Measurements from ENCODE around the gene ARHGEF11. TPM values are rescaled to one million over a fixed set of nuclear protein-coding genes. Genes with fewer than 3 reads are reported as not detected.
A peak's percentile ranks its signal among the peaks of the same experiment; 100 is the strongest.

ARHGEF11 gene
- total RNA-seq, 1 experiment from 2014 or later, result 16.3 TPM

DNA sequence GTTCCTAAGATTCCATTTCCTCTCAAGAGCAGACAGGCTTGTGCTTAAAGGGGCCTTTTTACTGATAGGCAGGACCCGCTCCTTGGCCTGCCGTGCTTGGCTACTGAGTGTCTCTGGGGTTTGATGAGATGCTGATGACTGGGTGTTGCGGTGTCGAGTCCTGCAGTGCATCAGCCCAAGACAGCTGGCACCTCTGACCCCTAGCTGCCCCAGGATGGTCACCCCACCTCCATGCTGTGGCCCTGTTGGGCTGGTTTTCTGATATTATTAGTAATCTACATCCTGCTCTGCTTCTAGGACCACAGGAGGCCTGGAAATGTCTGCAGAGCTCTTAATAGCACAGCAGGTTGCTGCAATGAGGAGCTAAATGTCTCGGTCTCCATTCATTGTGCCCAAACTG, 96.4 kb downstream of the ARHGEF11 start:
- DNase-seq (ENCODE audit: low read depth), result no peak

DNA sequence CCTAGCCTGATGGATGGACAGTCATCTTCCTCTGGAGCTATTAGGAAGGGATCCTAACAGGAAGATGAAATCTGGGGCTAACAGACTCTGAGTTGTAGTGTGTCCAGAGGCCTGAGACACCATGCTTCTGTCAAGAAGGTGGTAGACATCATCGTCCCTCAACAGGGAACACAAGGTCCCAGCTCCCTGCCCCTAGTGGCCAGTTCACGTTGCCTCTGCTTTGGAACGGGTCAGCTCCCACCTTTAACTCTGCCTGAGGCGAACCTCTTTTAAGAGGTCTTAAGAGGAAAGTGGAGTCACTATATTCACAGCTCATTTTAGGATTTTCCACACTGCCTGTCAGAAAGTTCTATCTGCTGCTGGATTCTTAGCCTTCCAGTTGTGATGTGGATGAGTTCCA, 96.8 kb downstream of the ARHGEF11 start:
- no peak for DNase-seq (ENCODE audit: low read depth)

DNA sequence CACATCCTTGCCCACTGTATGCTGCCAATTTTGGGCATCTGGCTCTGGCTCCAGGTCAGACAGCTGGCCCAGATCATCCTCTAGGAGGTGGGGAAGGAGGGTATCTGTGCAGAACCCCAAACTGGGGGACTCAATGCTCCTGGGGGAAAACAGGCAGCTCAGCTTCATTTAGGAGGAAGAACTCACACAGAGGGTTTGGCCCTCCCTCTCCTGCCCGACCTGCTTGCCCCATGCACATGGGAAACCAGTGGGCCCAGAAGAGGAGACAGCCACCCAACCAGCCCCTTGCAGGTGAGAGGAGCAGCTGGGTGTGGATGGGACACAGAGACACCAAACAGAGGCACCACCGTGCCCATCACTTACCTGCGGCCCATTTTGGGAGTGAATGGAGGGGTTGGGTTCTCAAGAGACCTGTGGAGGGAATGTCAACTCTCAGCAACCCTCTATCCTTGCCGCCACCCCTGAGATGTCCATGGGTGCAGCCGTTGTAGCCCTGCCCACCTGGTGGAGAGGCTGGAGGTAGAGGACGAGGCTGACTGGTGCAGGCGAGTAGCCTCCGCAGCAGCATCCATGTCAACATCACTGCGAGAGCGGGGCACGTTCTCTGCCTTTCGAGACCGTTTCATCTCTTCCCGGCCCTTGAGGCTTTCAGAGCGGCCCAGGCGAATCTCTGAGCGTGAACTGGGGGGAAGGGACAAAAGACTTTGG, 97.6 kb downstream of the ARHGEF11 start:
- DNase-seq (ENCODE audit: low read depth), result no peak

DNA sequence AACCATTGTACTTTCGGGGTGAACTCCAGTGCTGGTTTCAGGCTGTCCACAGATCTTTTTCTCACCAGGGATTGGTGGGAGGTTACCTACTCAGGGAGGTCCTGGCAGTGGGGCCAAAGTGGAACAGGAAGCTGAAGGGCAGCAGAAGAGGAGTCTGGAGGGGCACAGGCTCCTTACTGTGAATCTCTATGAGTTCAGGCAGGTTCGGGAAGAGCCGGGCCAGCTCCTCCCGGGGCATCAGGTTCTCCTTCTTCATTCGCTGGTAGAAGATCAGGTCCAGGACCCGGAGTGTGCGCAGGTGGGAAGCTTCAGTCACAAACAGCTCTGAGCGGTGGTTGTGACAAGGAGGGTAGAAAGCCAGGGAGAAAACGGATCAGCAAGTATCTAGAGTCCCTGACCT, 98.4 kb downstream of the ARHGEF11 start:
- DNase-seq (ENCODE audit: low read depth), result no peak

DNA sequence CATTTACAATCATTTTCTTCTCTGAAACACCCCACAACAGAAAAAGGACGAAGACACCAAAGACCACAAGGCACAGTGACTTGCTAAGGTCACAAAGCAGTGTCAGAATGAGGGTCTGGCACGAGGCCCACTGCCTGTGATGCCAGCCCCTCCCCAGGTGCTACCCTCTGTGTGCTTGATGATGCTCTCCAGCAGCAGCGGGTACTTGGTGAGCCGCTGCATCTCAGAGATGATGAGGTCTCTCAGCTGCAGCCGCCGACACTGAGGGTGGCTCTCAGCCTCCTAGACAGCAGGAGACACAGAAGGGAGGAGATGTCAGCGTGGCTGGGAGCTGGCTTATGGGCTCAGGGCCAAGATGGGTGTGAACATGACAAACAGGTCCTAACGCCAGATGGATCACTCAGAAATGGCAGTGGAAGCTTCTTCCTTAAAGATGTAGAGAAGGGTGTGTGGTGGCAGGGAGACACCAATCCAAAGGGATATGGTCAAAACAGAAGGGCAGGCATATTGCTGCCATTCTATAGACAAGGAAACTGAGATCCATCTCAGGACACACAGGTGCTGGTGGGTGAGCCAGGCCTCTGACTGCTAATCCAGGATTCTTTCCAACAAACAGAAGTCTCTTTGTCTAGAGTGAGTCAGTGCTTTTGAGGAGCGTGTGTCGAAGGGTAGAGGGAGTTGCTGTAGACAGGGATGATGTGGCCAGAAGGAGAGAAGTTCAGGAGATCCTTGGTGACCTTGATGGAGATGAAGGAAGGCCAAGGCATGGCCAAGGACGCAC, 99.5 kb downstream of the ARHGEF11 start:
- DNase-seq (ENCODE audit: low read depth), result no peak

DNA sequence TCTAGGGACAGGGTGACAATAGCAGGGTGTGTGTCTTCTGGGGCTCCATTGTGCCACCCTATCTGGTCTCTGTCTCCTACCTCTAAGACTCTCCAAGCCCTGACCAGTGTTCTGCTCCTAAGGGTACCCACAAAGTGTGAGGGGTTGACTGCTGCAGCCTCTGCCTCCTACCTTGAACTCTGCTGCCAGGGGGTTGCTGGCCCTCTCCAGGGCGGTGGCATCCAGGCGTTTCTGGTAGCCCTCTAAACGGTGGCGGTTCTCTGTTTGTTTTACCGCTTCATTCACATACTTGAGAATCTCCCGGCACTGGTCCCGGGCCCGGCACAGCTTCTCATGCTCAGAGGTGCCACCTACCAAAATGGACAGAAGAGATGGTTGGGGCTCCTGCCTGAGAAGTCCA, 100.7 kb downstream of the ARHGEF11 start:
- no peak for DNase-seq (ENCODE audit: low read depth)

DNA sequence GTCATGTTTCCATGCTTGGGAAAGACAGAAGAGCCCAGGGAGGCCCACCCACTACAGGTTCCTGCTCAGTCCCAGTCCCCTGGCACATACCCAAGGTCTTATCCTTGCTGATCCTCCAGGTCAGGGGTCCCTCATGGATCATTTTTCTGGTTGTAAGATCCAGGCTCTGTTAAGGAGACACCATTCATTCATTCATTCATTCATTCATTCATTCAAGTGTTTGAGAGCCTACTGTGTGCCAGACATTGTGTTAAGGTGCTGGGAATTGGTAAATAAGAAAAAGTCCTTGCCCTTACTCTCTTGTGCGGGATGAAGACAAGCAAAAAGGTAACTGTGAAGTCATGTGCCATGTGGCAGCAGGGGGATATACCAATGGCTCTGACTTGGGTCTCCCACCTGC, 101.3 kb downstream of the ARHGEF11 start:
- DNase-seq (ENCODE audit: low read depth), result no peak

DNA sequence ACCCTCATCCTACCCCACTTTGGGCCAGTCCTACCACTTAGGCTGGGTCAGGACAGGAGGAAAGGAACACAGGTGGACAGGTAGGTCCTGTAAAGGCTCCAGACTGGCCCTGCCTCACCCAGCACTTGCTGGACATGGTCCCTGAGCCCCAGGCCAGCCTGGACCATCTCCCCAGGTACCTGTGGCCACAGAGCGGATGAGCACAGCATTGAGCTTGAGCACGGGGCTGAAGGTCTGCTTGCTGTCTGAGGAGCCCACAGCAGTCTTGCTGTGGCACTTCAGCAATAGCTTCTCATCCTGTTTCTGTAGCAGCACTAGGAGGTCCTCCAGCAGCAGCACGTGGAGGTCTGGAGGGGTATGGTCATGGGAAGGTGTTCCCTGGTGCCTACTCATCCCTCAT, 101.8 kb downstream of the ARHGEF11 start:
- DNase-seq (ENCODE audit: low read depth), result no peak

DNA sequence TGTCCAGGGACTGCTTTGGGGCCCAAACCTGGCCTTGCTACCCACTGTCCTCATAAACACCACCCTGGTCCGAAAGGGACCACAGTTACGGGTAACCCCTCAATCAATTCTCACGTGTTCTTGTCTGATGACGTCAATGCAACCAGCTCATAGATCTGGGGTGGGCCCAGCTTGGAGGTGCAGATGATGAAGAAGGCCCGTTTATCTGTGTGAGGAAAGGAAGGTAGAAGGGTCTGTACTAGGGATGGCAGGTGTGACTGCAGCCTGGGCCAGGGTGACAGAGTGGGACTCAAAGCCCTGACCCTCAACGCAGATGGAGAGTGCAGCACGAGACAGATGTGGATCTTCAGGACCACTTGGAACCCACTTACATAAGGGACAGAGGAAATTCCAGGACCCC, 103.0 kb downstream of the ARHGEF11 start:
- DNase-seq (ENCODE audit: low read depth), result no peak

DNA sequence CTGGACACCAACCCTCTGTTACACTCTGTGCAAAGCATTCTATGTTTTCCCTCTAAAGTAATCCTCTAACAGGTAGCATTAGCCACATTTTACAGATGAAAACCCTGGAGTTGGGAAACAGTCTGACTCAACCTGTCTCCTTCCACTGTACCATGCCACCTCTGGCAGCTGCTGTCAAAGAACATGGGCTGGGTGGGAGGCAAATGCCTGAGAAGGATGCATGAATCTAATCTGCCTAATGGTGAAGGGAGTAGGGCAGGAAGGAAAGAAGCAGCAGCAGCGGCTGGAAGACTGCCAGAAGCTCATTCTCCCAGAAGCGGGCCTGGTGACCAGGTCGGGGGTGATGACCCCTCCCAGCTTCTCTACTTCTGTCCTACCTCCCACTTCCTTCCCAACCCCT, 103.4 kb downstream of the ARHGEF11 start:
- no peak for DNase-seq (ENCODE audit: low read depth)

DNA sequence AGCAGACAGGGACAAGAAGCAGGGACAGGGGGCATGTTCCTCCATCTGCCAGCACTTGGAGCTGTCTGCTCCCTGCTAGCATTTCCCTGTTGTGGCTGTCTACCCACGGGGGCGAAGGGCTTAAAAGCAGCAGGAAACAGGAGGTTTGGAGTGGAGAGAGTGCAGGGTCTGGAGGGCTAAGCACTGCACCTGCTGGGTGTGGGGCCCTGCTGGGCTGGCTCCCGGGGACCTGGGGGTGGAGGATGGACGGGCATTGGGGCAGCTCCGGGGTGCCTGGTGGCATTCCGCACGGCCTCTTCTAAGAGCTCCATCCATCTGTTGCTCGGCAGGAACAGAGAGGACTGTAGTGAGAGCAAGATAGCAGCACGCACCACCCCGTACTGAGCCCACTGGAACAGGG, 103.9 kb downstream of the ARHGEF11 start:
- DNase-seq (ENCODE audit: low read depth), result no peak

DNA sequence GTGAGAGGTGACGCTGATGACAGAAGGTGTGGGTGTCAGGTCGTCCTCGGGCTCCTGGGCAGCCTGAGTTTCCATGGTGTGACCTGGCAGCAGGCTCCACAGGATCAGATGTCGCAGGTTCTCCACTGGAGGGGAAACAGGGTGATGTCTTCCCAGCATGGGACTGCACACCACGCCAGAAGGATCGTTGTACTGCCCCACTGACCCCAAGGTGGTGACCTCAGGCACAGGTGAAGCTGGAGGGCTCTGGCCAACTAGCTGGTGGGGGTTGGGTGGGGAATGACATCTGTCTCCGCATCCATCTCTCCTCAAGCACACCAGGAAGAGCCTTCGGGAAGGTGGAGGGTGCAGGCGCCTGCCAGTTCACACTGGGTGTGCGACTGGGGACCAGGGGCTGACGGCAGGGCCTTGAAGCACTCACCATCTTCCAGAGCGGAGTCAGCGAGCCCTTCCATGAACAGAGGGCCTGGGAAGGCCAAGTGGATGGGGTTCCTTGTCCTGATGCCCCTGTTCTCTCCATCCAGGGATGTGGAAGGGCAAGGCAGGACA, 105.7 kb downstream of the ARHGEF11 start:
- DNase-seq (ENCODE audit: low read depth), result no peak

DNA sequence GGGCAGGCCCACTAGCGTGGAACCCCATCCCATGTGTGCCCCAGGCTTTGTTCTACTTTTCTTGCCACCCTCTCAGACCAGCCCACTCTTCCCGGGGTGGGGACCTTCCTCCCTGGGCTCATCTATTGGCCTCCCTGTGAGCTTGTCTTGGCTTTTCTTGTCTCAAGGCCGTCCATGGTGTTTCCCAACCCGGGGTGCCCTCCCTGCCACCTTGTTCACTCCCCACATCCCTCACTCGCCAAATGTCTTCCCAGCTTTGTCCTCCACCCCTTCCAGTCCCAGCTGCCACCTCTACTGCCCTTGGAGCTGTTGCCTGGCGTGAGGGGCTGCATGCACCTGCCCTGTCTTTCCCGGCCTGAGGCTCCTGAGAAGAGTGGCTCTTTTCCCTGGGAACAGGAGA, 106.7 kb downstream of the ARHGEF11 start:
- DNase-seq (ENCODE audit: low read depth), result no peak

DNA sequence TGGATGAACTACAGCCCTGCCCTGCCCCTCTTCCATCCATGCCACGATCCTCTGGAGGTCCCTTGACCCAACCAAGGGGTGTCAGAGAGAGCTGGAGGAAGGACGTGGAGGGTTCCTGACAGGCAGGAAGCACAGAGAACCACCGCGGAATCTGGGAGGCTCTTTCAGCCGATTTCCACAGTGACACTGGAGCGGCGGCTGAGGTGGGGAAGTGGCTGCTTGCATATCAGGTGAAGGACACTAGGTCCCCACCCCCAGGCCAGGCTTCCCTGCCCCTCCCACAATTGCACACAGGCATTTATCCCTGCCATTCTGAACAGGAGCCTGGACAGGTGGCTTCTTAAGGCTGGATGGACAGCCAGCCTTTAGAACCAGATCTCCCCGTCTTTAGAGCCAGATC, 107.7 kb downstream of the ARHGEF11 start:
- no peak for DNase-seq (ENCODE audit: low read depth)

DNA sequence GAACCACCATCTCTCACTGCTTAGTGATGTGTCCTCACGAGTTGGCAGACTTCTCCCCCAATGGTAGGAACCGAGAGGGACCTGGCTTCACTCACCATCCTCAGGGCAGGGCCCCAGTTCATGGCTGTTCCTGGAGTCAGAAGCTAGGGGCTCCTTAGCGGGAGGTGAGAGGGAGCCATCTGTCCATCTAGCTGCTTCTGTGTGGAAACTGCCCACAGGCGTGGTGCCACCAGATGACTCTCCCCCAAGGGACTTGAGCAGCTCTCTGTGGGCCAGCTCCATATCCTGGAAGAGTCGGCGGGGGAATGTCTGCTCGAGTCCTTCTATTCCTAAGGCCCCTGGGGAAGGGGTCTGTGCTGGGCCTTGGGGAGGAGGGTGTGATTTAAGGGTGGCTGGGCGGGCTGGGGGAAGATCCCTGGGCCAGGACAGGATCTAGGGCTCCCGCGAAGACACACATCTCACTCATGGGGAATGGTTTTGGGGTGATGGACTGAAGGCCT, 108.8 kb downstream of the ARHGEF11 start:
- no peak for DNase-seq (ENCODE audit: low read depth)

DNA sequence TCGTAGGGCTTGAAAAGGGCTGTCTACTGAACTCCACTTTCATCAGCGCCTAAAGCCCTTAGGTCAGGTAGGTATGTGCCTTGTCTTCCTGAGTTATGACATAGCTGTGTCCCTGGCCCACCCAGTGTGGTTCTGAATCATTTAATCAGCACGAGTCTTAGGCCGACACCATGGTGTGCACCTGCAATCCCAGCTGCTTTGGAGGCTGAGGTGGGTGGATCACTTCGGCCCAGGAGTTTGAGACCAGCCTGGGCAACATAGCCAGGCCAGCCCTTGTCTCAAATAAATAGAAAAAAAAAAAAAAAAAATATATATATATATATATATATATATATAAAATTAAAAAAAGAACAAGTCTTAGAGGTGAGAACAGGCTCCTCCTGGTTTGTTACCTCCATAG, 109.4 kb downstream of the ARHGEF11 start:
- DNase-seq (ENCODE audit: low read depth), result no peak

DNA sequence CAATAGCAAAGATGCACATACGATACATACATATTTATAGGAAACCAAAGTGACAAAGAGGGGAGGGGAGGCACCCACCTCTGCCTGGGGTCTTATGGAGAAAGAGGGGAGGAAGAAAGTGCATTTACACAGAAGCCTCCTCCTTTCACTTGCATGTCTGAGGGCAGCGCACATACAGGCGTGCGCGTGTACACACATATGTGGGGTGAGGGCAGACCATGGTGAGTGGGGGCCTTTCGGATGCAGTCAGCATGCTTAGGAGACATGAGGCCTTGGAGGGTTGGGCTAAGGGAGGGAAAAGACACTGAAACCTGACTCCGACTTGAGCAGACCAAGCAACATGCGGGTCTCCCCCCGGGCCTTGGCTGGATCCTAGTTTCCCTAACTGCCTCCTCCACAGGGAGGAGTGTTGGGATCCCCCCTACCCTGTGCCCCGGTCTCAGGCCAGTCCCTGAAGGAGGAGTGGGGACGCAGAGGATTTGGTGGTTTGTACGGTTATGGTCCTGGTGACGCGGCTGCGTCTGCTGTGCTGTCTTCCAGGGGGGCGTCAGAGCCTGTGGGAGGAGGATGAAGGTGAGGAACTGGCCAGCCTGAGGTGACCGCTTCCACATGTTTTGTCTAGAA, 109.9 kb downstream of the ARHGEF11 start:
- no peak for DNase-seq (ENCODE audit: low read depth)

DNA sequence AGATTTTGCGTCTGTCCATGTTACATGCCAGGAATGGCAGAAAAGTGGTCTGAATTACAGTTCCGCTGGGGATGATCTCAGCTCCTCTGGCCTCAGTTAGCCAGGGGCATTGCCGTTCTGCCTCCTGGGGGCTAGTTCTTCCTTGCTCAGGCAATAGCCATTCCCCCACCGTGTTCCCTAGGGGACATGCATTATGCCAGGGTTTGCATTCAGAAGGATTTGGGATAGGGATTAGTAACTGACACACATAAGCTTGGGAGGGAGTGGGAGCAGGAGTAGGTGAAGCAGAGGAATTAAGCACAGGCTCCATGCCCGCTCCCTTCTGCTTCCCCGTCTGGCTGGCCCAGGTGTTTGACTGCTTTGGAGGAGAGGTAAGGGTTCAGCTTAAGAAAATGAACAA, 112.4 kb downstream of the ARHGEF11 start:
- no peak for DNase-seq (ENCODE audit: low read depth)

DNA sequence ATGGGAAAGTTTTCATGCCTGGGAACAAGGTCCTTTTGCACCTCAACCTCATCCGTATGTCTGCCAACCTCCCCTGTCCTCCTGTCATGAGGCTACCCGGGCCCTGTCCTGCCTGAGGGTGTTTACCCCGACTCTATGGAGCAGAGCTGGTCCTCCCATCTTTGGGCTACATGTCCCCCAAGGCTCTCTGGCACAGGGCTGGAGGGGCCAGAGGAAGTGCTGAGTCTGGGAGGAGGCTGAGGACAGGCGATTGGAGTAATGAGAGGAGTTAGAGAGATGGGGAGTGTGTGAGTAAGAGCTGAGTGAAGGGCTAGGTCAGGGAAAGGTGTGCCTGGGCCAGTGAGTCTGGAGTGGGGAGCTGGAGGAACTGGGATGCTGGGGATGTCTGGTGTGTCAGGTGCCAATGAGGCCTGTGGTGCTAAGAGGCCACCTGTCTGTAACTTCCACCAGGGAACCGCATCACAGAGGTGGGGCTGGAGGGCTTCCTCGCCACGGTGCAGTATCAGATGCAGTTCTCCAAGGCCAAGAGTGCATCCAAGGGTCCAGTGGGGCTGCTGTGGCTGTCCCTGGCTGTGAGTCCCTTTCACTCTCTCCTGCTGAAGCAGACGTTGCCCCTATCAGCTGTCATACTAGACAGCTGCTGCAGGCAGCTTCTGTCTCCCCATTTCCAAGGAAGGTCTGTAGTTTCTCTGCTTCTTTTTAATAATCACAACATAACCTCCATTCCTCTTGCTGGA, 113.4 kb downstream of the ARHGEF11 start:
- DNase-seq (ENCODE audit: low read depth), result no peak

DNA sequence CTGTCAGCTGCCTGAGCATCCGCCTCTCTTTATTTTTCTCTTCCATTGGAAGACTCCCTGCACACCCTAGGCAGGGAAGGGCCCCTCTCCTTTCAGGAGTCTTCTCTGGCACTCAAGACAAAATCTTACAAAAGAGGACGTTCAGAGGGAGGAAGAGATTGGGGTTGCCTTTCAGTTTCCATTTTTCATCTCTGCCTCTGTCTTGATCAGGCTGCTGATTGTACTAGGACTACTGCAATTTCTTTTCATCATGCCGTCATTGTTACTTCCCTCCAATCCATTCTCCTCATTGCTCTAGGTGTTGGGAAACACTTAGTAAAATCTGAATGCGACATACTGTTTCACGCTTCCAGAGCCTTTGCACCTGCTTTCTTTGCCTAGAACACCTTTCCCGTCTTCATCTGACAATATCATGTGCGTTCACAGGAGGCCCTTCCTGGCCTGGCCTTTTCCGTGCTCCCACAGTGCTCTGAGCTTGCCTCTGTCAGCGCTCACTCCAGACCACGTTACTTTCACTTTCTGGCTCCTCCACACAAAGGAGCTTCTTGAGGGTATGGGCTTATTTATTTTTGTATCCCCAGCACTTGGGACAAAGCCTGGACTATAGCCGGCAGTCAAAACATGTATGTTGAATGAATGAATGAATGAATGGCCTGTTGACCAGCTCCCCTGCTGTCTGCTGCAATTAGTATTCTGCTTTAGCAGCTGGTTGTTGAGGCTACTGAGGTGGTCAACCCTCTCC, 114.2 kb downstream of the ARHGEF11 start:
- peak; percentile 45 for DNase-seq (ENCODE audit: low read depth)

DNA sequence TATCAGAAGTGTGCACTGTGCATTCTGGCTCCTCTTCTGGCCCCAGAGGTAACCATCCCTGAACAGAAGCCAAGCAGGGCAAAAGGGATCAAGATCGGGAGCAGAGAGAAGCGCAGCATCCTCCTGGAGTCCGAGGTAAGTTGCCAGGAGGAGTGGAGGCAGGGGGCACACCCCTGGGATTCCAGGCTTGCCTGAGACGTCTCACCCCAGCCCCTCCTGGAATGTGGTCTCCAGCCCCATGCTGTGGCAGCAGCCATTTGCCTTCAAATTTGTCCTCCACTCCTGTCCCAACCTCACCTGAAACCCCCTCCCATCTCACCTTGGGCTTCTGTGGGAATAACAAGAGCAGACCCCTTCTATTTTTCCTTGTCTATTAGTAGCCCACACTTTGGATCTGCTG, 115.1 kb downstream of the ARHGEF11 start:
- no peak for DNase-seq (ENCODE audit: low read depth)
